IMR-90 (cell line): ENCODE data around the gene VEPH1.

Experiments
- CTCF ChIP-seq: conservative IDR thresholded peaks from 2 replicates; pipeline ENCODE4 v1.5.1; 2012; ENCODE audit warnings: mild to moderate bottlenecking, low read depth, low read length, improper control_type of control experiment
- FOS ChIP-seq: fragments of 150-350 bp; IDR thresholded peaks from 2 replicates; pipeline ENCODE4 v1.6.1; 2016; ENCODE audit warnings: low read depth, low read length
- MAFK ChIP-seq: IDR thresholded peaks from 2 replicates; pipeline ENCODE4 v1.6.1; 2012; ENCODE audit warnings: low read depth, low read length, improper control_type of control experiment
- MXI1 ChIP-seq: IDR thresholded peaks from 2 replicates; pipeline ENCODE4 v1.6.1; 2012; ENCODE audit warnings: low read depth, mild to moderate bottlenecking, low read length, moderate library complexity, borderline replicate concordance
- POLR2A ChIP-seq: IDR thresholded peaks from 2 replicates; pipeline ENCODE4 v1.6.1; 2012; ENCODE audit warnings: mild to moderate bottlenecking, low read depth, low read length
- RAD21 ChIP-seq: IDR thresholded peaks from 2 replicates; pipeline ENCODE4 v1.6.1; 2012; ENCODE audit warnings: low read length, improper control_type of control experiment
- RCOR1 ChIP-seq: IDR thresholded peaks from 2 replicates; pipeline ENCODE4 v1.6.1; 2012; ENCODE audit warnings: mild to moderate bottlenecking, low read length, improper control_type of control experiment; ENCODE audit not compliant: insufficient replicate concordance
- SMC3 ChIP-seq: fragments of 150-350 bp; IDR thresholded peaks from 2 replicates; pipeline ENCODE4 v1.6.1; 2016; ENCODE audit warnings: low read depth, mild to moderate bottlenecking, antibody characterized with exemption, low read length, moderate library complexity
- TF ChIP-seq, protein P1 (sequence below): fragments of 150-350 bp; IDR thresholded peaks from 2 replicates; pipeline ENCODE4 v1.6.1; 2017; ENCODE audit warnings: mild to moderate bottlenecking, antibody characterized with exemption, low read length, low read depth

GRCh38 chr3:157285966-157286365 is 217.2 kb downstream of the VEPH1 start:
- TF ChIP-seq MAFK (no peak), POLR2A (no peak), CTCF (no peak), MXI1 (no peak), SMC3 (no peak), RCOR1 (no peak), RAD21 (no peak), FOS (no peak)
- TF ChIP-seq, protein P1, sequence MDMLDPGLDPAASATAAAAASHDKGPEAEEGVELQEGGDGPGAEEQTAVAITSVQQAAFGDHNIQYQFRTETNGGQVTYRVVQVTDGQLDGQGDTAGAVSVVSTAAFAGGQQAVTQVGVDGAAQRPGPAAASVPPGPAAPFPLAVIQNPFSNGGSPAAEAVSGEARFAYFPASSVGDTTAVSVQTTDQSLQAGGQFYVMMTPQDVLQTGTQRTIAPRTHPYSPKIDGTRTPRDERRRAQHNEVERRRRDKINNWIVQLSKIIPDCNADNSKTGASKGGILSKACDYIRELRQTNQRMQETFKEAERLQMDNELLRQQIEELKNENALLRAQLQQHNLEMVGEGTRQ = no peak
